Activated naive CD4-positive, alpha-beta T cell treated with anti-CD3 and anti-CD28 coated beads for 36 hours (primary cell): Measurements from ENCODE around the gene BBX. TPM values are rescaled to one million over a fixed set of nuclear protein-coding genes. Genes with fewer than 3 reads are reported as not detected.

Source experiments
- CTCF ChIA-PET: fragments of 350-600 bp; sonication (Branson Sonifier 250); formaldehyde crosslinking; loops from one replicate; lab custom pipeline; 2021; ENCODE audit warnings: antibody characterized with exemption; lab: Charles Lee
- DNase-seq: peaks from one replicate; pipeline ENCODE4 v3.0.0-alpha.2; 2020
- H3K27ac Mint-ChIP-seq: one replicate; pipeline ENCODE4 v1.8.0; 2021; ENCODE audit warnings: mild to moderate bottlenecking, mixed read lengths
- H3K27me3 Mint-ChIP-seq: one replicate; pipeline ENCODE4 v1.8.0; 2021; ENCODE audit warnings: low read depth, mixed read lengths
- H3K36me3 Mint-ChIP-seq: one replicate; pipeline ENCODE4 v1.8.0; 2021; ENCODE audit warnings: low read depth, mixed read lengths
- H3K4me1 Mint-ChIP-seq: one replicate; pipeline ENCODE4 v1.8.0; 2021; ENCODE audit warnings: low read depth, mixed read lengths
- H3K4me3 Mint-ChIP-seq: one replicate; pipeline ENCODE4 v1.8.0; 2021; ENCODE audit warnings: mild to moderate bottlenecking, moderate library complexity, mixed read lengths
- H3K9me3 Mint-ChIP-seq: one replicate; pipeline ENCODE4 v1.8.0; 2021; ENCODE audit warnings: mixed read lengths
- intact Hi-C: fragments of 100-400 bp; cut with micrococcal nuclease; formaldehyde crosslinking; loops from one replicate; pipeline ENCODE4 v1.15.1; 2023
- total RNA-seq, 2 experiments: library from RNA; stranded (reverse); gene quantifications; one replicate each; pipeline ENCODE4 v1.2.3, GENCODE V29; 2021

Gene BBX
- total RNA-seq, 2 experiments from 2014 or later, result 43.1 to 48.6 TPM

DNA sequence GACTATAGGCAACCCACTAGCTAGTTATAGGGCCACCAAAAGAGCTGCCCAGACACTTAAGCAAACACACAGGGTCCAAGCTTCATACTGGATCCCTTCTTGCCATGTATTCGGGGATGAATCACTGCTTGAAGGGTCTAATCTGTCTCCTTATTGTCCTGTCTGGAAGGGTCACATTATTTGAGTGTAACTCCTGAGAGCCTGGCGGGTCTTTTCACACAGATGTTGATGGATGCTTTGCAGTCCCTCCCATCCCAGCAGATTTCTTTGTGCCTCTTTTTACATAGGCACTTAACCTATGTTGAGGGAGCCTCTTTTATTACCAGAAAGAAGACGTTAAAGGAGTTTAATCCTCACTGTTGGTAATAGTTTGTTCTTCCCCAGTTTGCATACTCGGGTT, 56.6 kb downstream of the BBX start:
- no peaks in the 10 kb centered on the region for H3K9me3 Mint-ChIP-seq
- H3K4me1 Mint-ChIP-seq, result peaks cover 32% of the 10 kb centered on the region
- no peak for DNase-seq
- CTCF ChIA-PET, result interaction anchor here (0.6 to 1.2 kb wide), 5 partner anchors 48 to 142 kb away, joined by 3 to 5 read pairs (median 3); no protein-coding TSS in a partner anchor
- no peaks in the 10 kb centered on the region for H3K27me3 Mint-ChIP-seq
- intact Hi-C loops, result loop anchor here (5.0 kb wide), 1 partner anchor 268 kb away; no protein-coding TSS in a partner anchor
- H3K36me3 Mint-ChIP-seq, result no peaks in the 10 kb centered on the region
- no peak overlapping the region for H3K27ac Mint-ChIP-seq
- no peak overlapping the region for H3K4me3 Mint-ChIP-seq

GRCh38 chr3:107581230-107581629, 58.5 kb downstream of the BBX start:
- DNase-seq, result no peak
- Mint-ChIP-seq H3K4me1 (peaks cover 32% of the 10 kb centered on the region), H3K9me3 (no peaks in the 10 kb centered on the region), H3K36me3 (no peaks in the 10 kb centered on the region), H3K4me3 (no peak overlapping the region), H3K27me3 (no peaks in the 10 kb centered on the region), H3K27ac (no peak overlapping the region)
- intact Hi-C loops, result no loop called here
- CTCF ChIA-PET, result no interaction called here

DNA sequence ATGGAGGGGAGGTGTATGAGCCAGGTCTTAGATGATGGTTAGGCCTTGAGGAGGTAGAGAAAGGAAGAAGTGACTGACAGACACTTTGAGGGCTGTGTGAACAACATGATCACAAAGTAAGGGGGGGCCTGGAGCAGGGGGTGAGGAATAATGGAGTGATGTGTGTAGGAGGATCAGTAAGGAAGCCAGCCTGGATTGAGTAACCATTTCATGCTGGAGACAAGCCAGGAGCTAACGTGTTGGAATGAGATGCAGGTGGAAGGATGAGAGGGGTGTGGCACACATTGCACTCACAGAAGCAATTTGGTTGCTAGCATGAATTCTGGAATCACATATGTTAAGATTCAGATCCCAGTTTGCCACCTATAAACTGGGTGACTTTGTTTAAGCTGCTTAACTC, 65.5 kb downstream of the BBX start:
- CTCF ChIA-PET, result no interaction called here
- H3K27me3 Mint-ChIP-seq, result no peaks in the 10 kb centered on the region
- no peak for DNase-seq
- no peak overlapping the region for H3K4me3 Mint-ChIP-seq
- H3K4me1 Mint-ChIP-seq, result peaks cover 29% of the 10 kb centered on the region
- H3K9me3 Mint-ChIP-seq, result no peaks in the 10 kb centered on the region
- H3K27ac Mint-ChIP-seq, result no peak overlapping the region
- intact Hi-C loops, result no loop called here
- H3K36me3 Mint-ChIP-seq, result no peaks in the 10 kb centered on the region

DNA sequence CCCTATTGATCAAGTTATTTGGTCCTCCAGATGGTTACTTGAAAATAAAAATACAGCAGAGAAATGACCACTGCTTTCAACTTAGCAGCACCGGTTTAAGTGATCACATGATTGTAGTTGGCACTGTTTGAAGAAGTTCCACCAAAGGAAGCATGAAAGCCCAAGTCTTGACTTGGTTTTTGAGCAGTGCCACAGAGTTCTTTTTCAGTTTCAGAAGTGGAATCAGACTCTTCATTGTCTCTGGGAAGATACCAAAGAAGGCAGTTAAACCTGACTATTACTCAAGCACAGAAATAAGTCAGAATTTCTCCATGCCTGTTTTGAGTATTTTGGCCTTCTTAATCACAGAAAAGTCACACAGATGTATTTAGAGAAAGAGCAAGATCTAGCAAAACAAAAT, 66.7 kb downstream of the BBX start:
- H3K9me3 Mint-ChIP-seq, result no peaks in the 10 kb centered on the region
- H3K36me3 Mint-ChIP-seq, result no peaks in the 10 kb centered on the region
- H3K4me1 Mint-ChIP-seq, result peaks cover 29% of the 10 kb centered on the region
- no peak for DNase-seq
- no peak overlapping the region for H3K4me3 Mint-ChIP-seq
- no peak overlapping the region for H3K27ac Mint-ChIP-seq
- no peaks in the 10 kb centered on the region for H3K27me3 Mint-ChIP-seq
- intact Hi-C loops, result no loop called here
- CTCF ChIA-PET, result interaction anchor here (1.1 kb wide), 1 partner anchor 10 kb away, joined by 3 read pairs; no protein-coding TSS in a partner anchor

DNA sequence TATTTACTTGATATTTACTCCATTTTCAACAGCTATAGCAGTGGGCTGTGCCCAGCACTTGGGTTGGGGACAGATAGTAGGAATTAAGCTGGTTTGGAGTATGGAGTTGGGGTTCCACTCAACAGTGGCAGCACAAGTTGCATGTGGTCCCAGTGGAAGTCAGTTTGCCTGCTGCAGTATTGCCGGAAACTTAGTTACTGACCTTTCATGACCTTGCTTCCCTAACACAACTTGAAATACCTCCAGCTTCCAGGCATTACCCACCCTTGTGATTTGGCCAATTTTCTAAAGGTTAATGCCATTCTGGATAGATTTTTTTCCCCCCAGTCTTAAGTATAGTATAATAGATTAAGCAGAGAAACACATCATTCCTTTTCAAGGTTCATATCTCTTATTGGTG, 68.0 kb downstream of the BBX start:
- Mint-ChIP-seq H3K27me3 (no peaks in the 10 kb centered on the region), H3K9me3 (no peaks in the 10 kb centered on the region), H3K4me1 (peaks cover 39% of the 10 kb centered on the region), H3K4me3 (no peak overlapping the region), H3K27ac (no peak overlapping the region), H3K36me3 (no peaks in the 10 kb centered on the region)
- DNase-seq, result no peak
- CTCF ChIA-PET, result interaction anchor here (0.7 to 1.2 kb wide), 3 partner anchors 9 to 1681 kb away, joined by 3 to 5 read pairs (median 3); no protein-coding TSS in a partner anchor
- intact Hi-C loops, result loop anchor here (10.0 kb wide), 1 partner anchor 704 kb away; the partner anchor contains the start of gene HHLA2

GRCh38 chr3:107592073-107592472, 69.3 kb downstream of the BBX start:
- intact Hi-C loops, result loop anchor here (10.0 kb wide), 1 partner anchor 703 kb away; the partner anchor contains the start of gene HHLA2
- H3K36me3 Mint-ChIP-seq, result no peaks in the 10 kb centered on the region
- no peaks in the 10 kb centered on the region for H3K27me3 Mint-ChIP-seq
- H3K9me3 Mint-ChIP-seq, result no peaks in the 10 kb centered on the region
- H3K4me3 Mint-ChIP-seq, result no peak overlapping the region
- CTCF ChIA-PET, result interaction anchor here (0.6 to 1.4 kb wide), 2 partner anchors 9 to 316 kb away, joined by 3 to 4 read pairs; no protein-coding TSS in a partner anchor
- H3K27ac Mint-ChIP-seq, result no peak overlapping the region
- DNase-seq, result no peak
- peaks cover 45% of the 10 kb centered on the region for H3K4me1 Mint-ChIP-seq

DNA sequence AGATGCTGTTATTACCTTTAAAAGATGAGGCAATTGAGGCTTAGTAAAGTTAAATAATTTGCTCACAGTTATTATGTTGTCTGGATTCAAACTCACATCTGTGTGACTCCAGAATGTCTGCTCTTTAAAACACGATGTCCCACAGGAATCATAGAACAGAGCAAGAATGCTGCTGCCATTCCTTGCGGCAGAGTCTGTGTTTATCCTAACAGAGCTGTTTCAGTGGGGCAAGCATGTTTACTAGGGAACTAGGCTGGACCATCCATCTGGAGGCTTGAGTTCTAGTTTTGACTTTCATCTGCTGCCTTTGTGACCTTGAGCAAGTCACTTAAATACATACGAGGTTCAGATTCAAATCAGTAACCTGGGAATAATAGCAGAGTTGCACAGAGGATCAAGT, 72.1 kb downstream of the BBX start:
- H3K4me1 Mint-ChIP-seq, result peaks cover 35% of the 10 kb centered on the region
- no peaks in the 10 kb centered on the region for H3K27me3 Mint-ChIP-seq
- CTCF ChIA-PET, result no interaction called here
- intact Hi-C loops, result loop anchor here (10.0 kb wide), 1 partner anchor 700 kb away; the partner anchor contains the start of gene HHLA2
- H3K9me3 Mint-ChIP-seq, result no peaks in the 10 kb centered on the region
- DNase-seq, result no peak
- H3K4me3 Mint-ChIP-seq, result no peak overlapping the region
- H3K36me3 Mint-ChIP-seq, result no peaks in the 10 kb centered on the region
- no peak overlapping the region for H3K27ac Mint-ChIP-seq

GRCh38 chr3:107596639-107597038, 73.9 kb downstream of the BBX start:
- Mint-ChIP-seq H3K27me3 (no peaks in the 10 kb centered on the region), H3K36me3 (peaks cover 1% of the 10 kb centered on the region), H3K4me3 (no peak overlapping the region), H3K27ac (no peak overlapping the region), H3K9me3 (no peaks in the 10 kb centered on the region), H3K4me1 (peaks cover 43% of the 10 kb centered on the region)
- intact Hi-C loops, result loop anchor here (10.0 kb wide), 1 partner anchor 698 kb away; the partner anchor contains the start of gene HHLA2
- CTCF ChIA-PET, result no interaction called here
- DNase-seq, result no peak

DNA sequence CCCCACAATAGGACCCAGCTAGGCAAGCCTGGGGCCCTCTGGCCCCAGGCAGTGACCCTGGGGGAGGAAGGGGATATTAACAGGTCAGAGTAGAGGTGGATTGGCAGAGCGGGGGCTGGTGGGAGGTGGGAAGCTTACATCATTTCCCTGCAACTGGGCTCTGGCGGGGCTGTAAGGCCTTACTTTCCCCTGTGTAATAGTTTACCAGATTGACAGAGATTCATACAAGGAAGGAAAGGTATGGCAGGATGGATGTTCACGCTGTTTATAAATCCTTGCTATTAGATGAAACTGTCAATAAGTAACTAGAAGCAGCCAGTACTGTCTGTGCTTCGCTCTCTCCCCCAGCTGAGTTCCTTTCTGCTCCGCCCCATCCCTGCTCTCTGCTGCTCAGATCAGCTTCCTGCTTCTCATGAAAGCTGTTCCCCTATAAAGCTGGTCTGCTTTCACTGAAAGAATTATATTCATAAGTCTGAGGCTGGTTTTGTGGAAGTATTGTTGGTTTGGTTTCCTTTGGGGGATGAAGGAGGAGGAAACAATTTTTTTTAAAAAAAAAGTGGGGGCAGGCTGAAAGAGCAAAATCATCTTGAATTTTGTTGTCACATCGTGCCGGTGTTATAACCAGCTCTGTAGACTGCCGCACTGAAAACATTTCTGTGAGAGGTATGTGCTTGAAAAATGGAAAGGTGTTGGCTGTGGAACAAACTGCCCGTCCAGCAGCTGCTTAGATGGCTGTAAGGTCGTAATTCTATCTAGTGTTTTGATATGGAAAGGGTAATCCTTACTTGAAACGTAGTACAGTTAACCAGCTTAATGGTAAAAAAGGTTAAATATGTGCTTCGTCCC, 76.4 kb downstream of the BBX start:
- CTCF ChIA-PET, result interaction anchor here (0.6 to 1.4 kb wide), 8 partner anchors 9 to 203 kb away, joined by 3 to 5 read pairs (median 3); no protein-coding TSS in a partner anchor
- H3K27ac Mint-ChIP-seq, result peak overlapping the region; percentile 85
- no peaks in the 10 kb centered on the region for H3K9me3 Mint-ChIP-seq
- peak overlapping the region; percentile 79 for H3K4me3 Mint-ChIP-seq
- H3K27me3 Mint-ChIP-seq, result no peaks in the 10 kb centered on the region
- intact Hi-C loops, result loop anchor here (1.0 to 10.0 kb wide), 6 partner anchors 32 to 696 kb away; partner anchors contain the start of genes BBX and HHLA2
- DNase-seq, result peak; percentile 61
- peaks cover 1% of the 10 kb centered on the region for H3K36me3 Mint-ChIP-seq
- peaks cover 50% of the 10 kb centered on the region for H3K4me1 Mint-ChIP-seq

DNA sequence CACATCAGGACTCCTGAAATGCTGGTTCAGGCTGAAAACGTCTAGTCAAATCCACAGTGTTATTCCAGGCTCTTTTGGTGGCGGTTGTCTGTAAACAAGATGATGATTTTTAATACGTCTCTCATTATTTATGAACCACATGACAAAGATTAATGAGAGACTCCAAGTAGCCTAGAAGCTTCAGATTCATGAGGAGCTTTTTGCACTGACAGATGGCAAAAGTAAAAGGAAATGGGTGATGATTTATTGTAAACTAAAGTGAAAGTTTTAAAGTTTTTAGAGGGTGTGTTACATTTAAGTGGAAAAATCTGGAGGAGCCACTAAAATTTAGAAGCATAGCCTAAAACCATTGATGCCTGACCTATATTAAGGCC, 77.0 kb downstream of the BBX start:
- peaks cover 1% of the 10 kb centered on the region for H3K36me3 Mint-ChIP-seq

GRCh38 chr3:107600780-107601179, 78.0 kb downstream of the BBX start:
- H3K4me3 Mint-ChIP-seq, result no peak overlapping the region
- H3K4me1 Mint-ChIP-seq, result peaks cover 48% of the 10 kb centered on the region
- no peaks in the 10 kb centered on the region for H3K9me3 Mint-ChIP-seq

More for the DNA sequence above, 77.0 kb downstream of the BBX start:
- peaks cover 55% of the 10 kb centered on the region for H3K4me1 Mint-ChIP-seq
- no peaks in the 10 kb centered on the region for H3K9me3 Mint-ChIP-seq
- CTCF ChIA-PET, result interaction anchor here (0.6 to 1.3 kb wide), 6 partner anchors 9 to 204 kb away, joined by 3 to 5 read pairs (median 4); no protein-coding TSS in a partner anchor
- H3K27ac Mint-ChIP-seq, result peak overlapping the region; percentile 85
- intact Hi-C loops, result loop anchor here (1.0 to 10.0 kb wide), 8 partner anchors 32 to 1235 kb away; partner anchors contain the start of genes BBX and HHLA2
- peak overlapping the region; percentile 79 for H3K4me3 Mint-ChIP-seq
- no peak for DNase-seq
- H3K27me3 Mint-ChIP-seq, result no peaks in the 10 kb centered on the region

More at GRCh38 chr3:107600780-107601179, 78.0 kb downstream of the BBX start:
- Mint-ChIP-seq H3K27me3 (no peaks in the 10 kb centered on the region), H3K27ac (no peak overlapping the region), H3K36me3 (peaks cover 1% of the 10 kb centered on the region)
- intact Hi-C loops, result loop anchor here (1.0 to 10.0 kb wide), 3 partner anchors 328 to 1234 kb away; no protein-coding TSS in a partner anchor
- CTCF ChIA-PET, result interaction anchor here (0.9 to 1.5 kb wide), 6 partner anchors 8 to 76 kb away, joined by 3 to 5 read pairs (median 4); no protein-coding TSS in a partner anchor
- DNase-seq, result no peak
